Measurements from ENCODE around the gene ZNF552. TPM values are rescaled to one million over a fixed set of nuclear protein-coding genes. Genes with fewer than 3 reads are reported as not detected.
A peak's percentile ranks its signal among the peaks of the same experiment; 100 is the strongest.

The ZNF552 gene
- total and polyA plus RNA-seq, 2 of the 13 experiments (the other 11 are each of a cell fraction or from before 2014, with no cell fraction given) = 8.1 to 16.6 TPM

- TF ChIP-seq DNMT1 (CRISPR knock-in tag; IDR thresholded peaks at IDR 0.05) = no peak
- no peak for TF ChIP-seq PATZ1 (CRISPR knock-in tag; IDR thresholded peaks at IDR 0.05)
- no peak for TF ChIP-seq ZBTB2 (CRISPR knock-in tag; IDR thresholded peaks at IDR 0.05; ENCODE audit: low read depth)
- TF ChIP-seq ISL2 (CRISPR knock-in tag; IDR thresholded peaks at IDR 0.05) = peak; percentile 21
- TF ChIP-seq BORCS8-MEF2B (CRISPR knock-in tag; IDR thresholded peaks at IDR 0.05) = no peak
- no peak for TF ChIP-seq ZNF775 (CRISPR knock-in tag; IDR thresholded peaks at IDR 0.05; ENCODE audit: borderline replicate concordance)
- peak; percentile 53; the same call in 1 of the 2 replicates for TF ChIP-seq KMT2A (CRISPR knock-in tag; IDR thresholded peaks at IDR 0.05)
- TF ChIP-seq TEF (CRISPR knock-in tag; IDR thresholded peaks at IDR 0.05) = no peak
- no peak for TF ChIP-seq ZFP37 (CRISPR knock-in tag; IDR thresholded peaks at IDR 0.05; ENCODE audit: borderline replicate concordance)
- TF ChIP-seq ZNF841 (CRISPR knock-in tag; IDR thresholded peaks at IDR 0.05; ENCODE audit: borderline replicate concordance) = no peak
- no peak for TF ChIP-seq ZNF616 (CRISPR knock-in tag; IDR thresholded peaks at IDR 0.05; ENCODE audit: low read depth)
- TF ChIP-seq DPF2 (CRISPR knock-in tag; IDR thresholded peaks at IDR 0.05; ENCODE audit: borderline replicate concordance, low read depth) = no peak
- no peak for TF ChIP-seq PCBP2 (optimal IDR thresholded peaks at IDR 0.05; ENCODE audit: low read depth, low read length, poor library complexity, severe bottlenecking)
- TF ChIP-seq ZNF343 (CRISPR knock-in tag; IDR thresholded peaks at IDR 0.05) = peak; percentile 77; the same call in 1 of the 2 replicates
- TF ChIP-seq ISX (CRISPR knock-in tag; conservative IDR thresholded peaks at IDR 0.05) = no peak
- 0 out of 2 replicates have a peak, but pooled peaks have one; percentile 72 for TF ChIP-seq ZSCAN31 (CRISPR knock-in tag; IDR thresholded peaks at IDR 0.05; ENCODE audit: low read depth)
- TF ChIP-seq MEIS2 (CRISPR knock-in tag; IDR thresholded peaks at IDR 0.05) = 0 out of 2 replicates have a peak, but pooled peaks have one; percentile 30
- TF ChIP-seq ZBTB21 (CRISPR knock-in tag; IDR thresholded peaks at IDR 0.05) = no peak
- 0 out of 2 replicates have a peak, but pooled peaks have one; percentile 42 for TF ChIP-seq ZNF691 (CRISPR knock-in tag; IDR thresholded peaks at IDR 0.05; ENCODE audit: borderline replicate concordance, low read depth)
- TF ChIP-seq MBD4 (IDR thresholded peaks at IDR 0.05; ENCODE audit: borderline replicate concordance, low read length) = no peak
- peak; percentile 23; the same call in 1 of the 2 replicates for TF ChIP-seq POGZ (CRISPR knock-in tag; IDR thresholded peaks at IDR 0.05)
- no peak for TF ChIP-seq ZNF770 (CRISPR knock-in tag; IDR thresholded peaks at IDR 0.05)
- TF ChIP-seq SMARCE1 (IDR thresholded peaks at IDR 0.05; ENCODE audit: borderline replicate concordance) = no peak
Observed at GRCh38 chr19:57814505-57815246, at the start of gene ZNF552 (continued).
